ENCODE measurements around the gene GLI2. TPM values are rescaled to one million over a fixed set of nuclear protein-coding genes. Genes with fewer than 3 reads are reported as not detected.
A peak's percentile ranks its signal among the peaks of the same experiment; 100 is the strongest.

GLI2 gene
- polyA plus RNA-seq, 1 experiment = 5.2 TPM

- ChIA-PET CTCF (interaction anchor here (0.9 kb wide), 1 partner anchor 12 kb away, joined by 3 read pairs; no protein-coding TSS in a partner anchor), POLR2A (interaction anchor here (1.9 to 2.8 kb wide), 3 partner anchors 27 to 337 kb away, joined by 11 to 47 read pairs (median 18); no protein-coding TSS in a partner anchor)
- Histone ChIP-seq H3K4me3 (ENCODE audit: low read depth, low read length) (peak overlapping the region; percentile 84), H3K27ac (ENCODE audit: low read depth, low read length) (peak overlapping the region; percentile 79), H3K27me3 (ENCODE audit: control insufficient read depth, insufficient read depth, low read length) (no peaks in the 10 kb centered on the region), H3K9me3 (ENCODE audit: control insufficient read depth, insufficient read depth, low read length) (peaks cover 8% of the 10 kb centered on the region; the same call in 1 of the 2 replicates)
- TF ChIP-seq CTCF (IDR thresholded peaks at IDR 0.05; ENCODE audit: low read depth, low read length) = no peak
- no peak for DNase-seq (ENCODE audit: low read depth, low spot score)
These were observed 2.4 kb downstream of the GLI2 start for GRCh38 chr2:120738117-120738516.

- POLR2A ChIA-PET = interaction anchor here (0.6 to 2.7 kb wide), 2 partner anchors 87 to 336 kb away, joined by 4 to 18 read pairs; no protein-coding TSS in a partner anchor
- H3K4me3 ChIP-seq (ENCODE audit: low read depth, low read length) = 0 out of 2 replicates have a peak overlapping the region, but pooled peaks have one; percentile 5
- no peak for TF ChIP-seq CTCF (IDR thresholded peaks at IDR 0.05; ENCODE audit: low read depth, low read length)
- no peak overlapping the region for H3K27ac ChIP-seq (ENCODE audit: low read depth, low read length)
- no peaks in the 10 kb centered on the region for H3K27me3 ChIP-seq (ENCODE audit: control insufficient read depth, insufficient read depth, low read length)
- peaks cover 8% of the 10 kb centered on the region; the same call in 1 of the 2 replicates for H3K9me3 ChIP-seq (ENCODE audit: control insufficient read depth, insufficient read depth, low read length)
- DNase-seq (ENCODE audit: low read depth, low spot score) = no peak
- CTCF ChIA-PET = interaction anchor here (0.5 to 0.9 kb wide), 3 partner anchors 13 to 43 kb away, joined by 3 read pairs; no protein-coding TSS in a partner anchor
These were observed 3.2 kb downstream of the GLI2 start for GRCh38 chr2:120738786-120739437.

- no peak for DNase-seq (ENCODE audit: low read depth, low spot score)
- no peak for TF ChIP-seq CTCF (IDR thresholded peaks at IDR 0.05; ENCODE audit: low read depth, low read length)
- Histone ChIP-seq H3K27me3 (ENCODE audit: control insufficient read depth, insufficient read depth, low read length) (no peaks in the 10 kb centered on the region), H3K9me3 (ENCODE audit: control insufficient read depth, insufficient read depth, low read length) (peaks cover 8% of the 10 kb centered on the region; the same call in 1 of the 2 replicates), H3K4me3 (ENCODE audit: low read depth, low read length) (no peak overlapping the region), H3K27ac (ENCODE audit: low read depth, low read length) (no peak overlapping the region)
- CTCF ChIA-PET = interaction anchor here (0.5 to 0.9 kb wide), 2 partner anchors 18 to 44 kb away, joined by 3 read pairs; no protein-coding TSS in a partner anchor
- POLR2A ChIA-PET = interaction anchor here (0.6 kb wide), 1 partner anchor 335 kb away, joined by 4 read pairs; no protein-coding TSS in a partner anchor
These were observed 3.9 kb downstream of the GLI2 start for GRCh38 chr2:120739438-120740090.

GRCh38 chr2:120740375-120740764 is 4.7 kb downstream of the GLI2 start:
- Histone ChIP-seq H3K27ac (ENCODE audit: low read depth, low read length) (no peak overlapping the region), H3K4me3 (ENCODE audit: low read depth, low read length) (no peak overlapping the region), H3K9me3 (ENCODE audit: control insufficient read depth, insufficient read depth, low read length) (peaks cover 8% of the 10 kb centered on the region; the same call in 1 of the 2 replicates), H3K27me3 (ENCODE audit: control insufficient read depth, insufficient read depth, low read length) (no peaks in the 10 kb centered on the region)
- no peak for DNase-seq (ENCODE audit: low read depth, low spot score)
- no peak for TF ChIP-seq CTCF (IDR thresholded peaks at IDR 0.05; ENCODE audit: low read depth, low read length)
- ChIA-PET POLR2A (interaction anchor here (1.0 kb wide), 1 partner anchor 25 kb away, joined by 5 read pairs; no protein-coding TSS in a partner anchor), CTCF (interaction anchor here (0.6 kb wide), 1 partner anchor 12 kb away, joined by 3 read pairs; no protein-coding TSS in a partner anchor)

Data from AG04450 (cell line).